ENCODE results near the gene RAB3D. TPM values are rescaled to one million over a fixed set of nuclear protein-coding genes. Genes with fewer than 3 reads are reported as not detected.

The RAB3D gene
- total and polyA plus RNA-seq, 10 of the 15 experiments (the other 5 are each of a cell fraction or from before 2014, with no cell fraction given) = 1.1 to 15.7 (median 6.2) TPM

- TF ChIP-seq IKZF2 (IDR thresholded peaks at IDR 0.05) = peak; percentile 35 to 40; a peak in 3 of 4 replicates
- peak; percentile 52; the same call in 1 of the 2 replicates for TF ChIP-seq TCF3 (IDR thresholded peaks at IDR 0.05; ENCODE audit: borderline replicate concordance, insufficient read depth, low read depth, low read length)
- TF ChIP-seq YBX1 (IDR thresholded peaks at IDR 0.05) = no peak
- TF ChIP-seq NBN (IDR thresholded peaks at IDR 0.05) = peak; percentile 37; the same call in 1 of the 2 replicates
- TF ChIP-seq TBL1XR1 (IDR thresholded peaks at IDR 0.05; ENCODE audit: low read depth, low read length) = 0 out of 2 replicates have a peak, but pooled peaks have one; percentile 43
Observed at GRCh38 chr19:11324079-11324661, 15.3 kb downstream of the RAB3D start (continued).

DNA sequence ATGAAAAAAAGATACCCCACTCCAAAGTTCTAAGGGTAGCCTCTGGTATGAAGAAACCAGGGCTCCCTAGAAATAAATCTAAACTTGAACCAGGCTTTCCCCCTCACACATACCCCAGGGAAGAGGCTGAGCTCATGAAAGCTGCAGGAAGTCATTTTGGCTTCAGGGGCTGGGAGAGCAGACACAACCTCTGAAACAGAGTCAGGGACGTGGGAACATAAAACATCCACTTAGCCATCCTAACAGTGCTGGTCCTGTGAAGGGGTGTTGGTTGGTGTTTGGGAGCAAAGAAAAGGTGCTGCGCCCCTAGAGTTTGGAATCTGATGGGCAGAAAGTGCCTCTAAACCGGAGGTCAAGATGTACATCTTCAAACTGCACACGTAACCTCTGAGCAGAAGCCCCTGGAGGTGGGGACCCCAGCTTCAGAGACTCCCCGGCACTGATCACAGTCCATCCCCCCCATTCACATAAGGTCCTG is 15.8 kb downstream of the RAB3D start:
- peak overlapping the region; percentile 81 for H3K4me2 ChIP-seq (ENCODE audit: control insufficient read depth, insufficient read depth)
- FAIRE-seq (no peak), ATAC-seq (peak; percentile 17), DNase-seq (ENCODE audit: low read depth, low spot score) (no peak)
- in situ Hi-C loops (cut with MboI) = no loop called here
- no peaks in the 10 kb centered on the region for H4K20me1 ChIP-seq (ENCODE audit: control insufficient read depth, insufficient read depth)
- CTCF ChIA-PET = interaction anchor here (1.0 to 2.5 kb wide), 11 partner anchors 9 to 117 kb away, joined by 3 to 10 read pairs (median 4); partner anchors contain the start of genes CCDC159, RAB3D, SWSAP1 and TMEM205
- BruUV-seq (replicated peaks) = TSS peak; percentile 65
- no peaks in the 10 kb centered on the region for H3K27me3 ChIP-seq (replicated peaks in 1 of 2; ENCODE audit: control insufficient read depth in 2 of 2, insufficient read depth in 2 of 2, low read length in 1 of 2)
- H3K36me3 ChIP-seq (ENCODE audit: control insufficient read depth in 2 of 2, insufficient read depth in 2 of 2, low read length in 1 of 2) = peaks cover 0 to 5% of the 10 kb centered on the region in 2 experiments; a peak in 2 of 4 replicates
- no peaks in the 10 kb centered on the region for H3K79me2 ChIP-seq (ENCODE audit: control insufficient read depth, insufficient read depth, low read length)
- WGBS (ENCODE audit: insufficient coverage, insufficient replicate concordance, low lambda C conversion rate, missing lambda C conversion rate) = 33% methylated on average over 5 of the region's 5 CpGs
- peak overlapping the region; percentile 88 for H3K27ac ChIP-seq (ENCODE audit: control insufficient read depth, insufficient read depth)
- no peak overlapping the region; the same call in 1 of the 2 replicates for H3K9ac ChIP-seq (ENCODE audit: control insufficient read depth, insufficient read depth, low read length)
- RAD21 ChIA-PET (ENCODE audit: unreplicated experiment) = interaction anchor here (0.6 to 2.2 kb wide), 5 partner anchors 16 to 159 kb away, joined by 3 to 11 read pairs (median 3); partner anchors contain the start of genes CCDC159, RAB3D and TMEM205
- POLR2A ChIA-PET = interaction anchor here (0.6 to 4.2 kb wide), 8 partner anchors 11 to 257 kb away, joined by 3 to 23 read pairs (median 6); partner anchors contain the start of genes CCDC159, RAB3D and TMEM205
- peak overlapping the region; percentile 27; the same call in 1 of the 2 replicates for H3K4me3 ChIP-seq
- H3K9me3 ChIP-seq (replicated peaks; ENCODE audit: control insufficient read depth, insufficient read depth, low read length) = peaks cover 3% of the 10 kb centered on the region; the same call in 1 of the 3 replicates
- intact Hi-C loops (cut with micrococcal nuclease; ENCODE audit: unreplicated experiment) = no loop called here
- no peak overlapping the region for H2AFZ ChIP-seq (ENCODE audit: control insufficient read depth, low read depth, low read length)
- H3K4me1 ChIP-seq (ENCODE audit: control insufficient read depth, insufficient read depth, low read length) = peaks cover 45% of the 10 kb centered on the region
- SMC1A ChIA-PET (ENCODE audit: uncharacterized antibody, unreplicated experiment) = interaction anchor here (1.0 to 2.2 kb wide), 7 partner anchors 8 to 160 kb away, joined by 3 to 16 read pairs (median 5); partner anchors contain the start of gene SWSAP1
- TF ChIP-seq POU2F2 (IDR thresholded peaks at IDR 0.05; ENCODE audit: borderline replicate concordance, low read depth, low read length) = no peak
- no peak for TF ChIP-seq NR2F1 (conservative IDR thresholded peaks at IDR 0.05)
- TF ChIP-seq TARDBP (IDR thresholded peaks at IDR 0.05; ENCODE audit: borderline replicate concordance) = no peak
- TF ChIP-seq ZNF687 (IDR thresholded peaks at IDR 0.05) = no peak
- no peak for TF ChIP-seq HSF1 (IDR thresholded peaks at IDR 0.05; ENCODE audit: low read depth, low read length)
- TF ChIP-seq, protein P1, sequence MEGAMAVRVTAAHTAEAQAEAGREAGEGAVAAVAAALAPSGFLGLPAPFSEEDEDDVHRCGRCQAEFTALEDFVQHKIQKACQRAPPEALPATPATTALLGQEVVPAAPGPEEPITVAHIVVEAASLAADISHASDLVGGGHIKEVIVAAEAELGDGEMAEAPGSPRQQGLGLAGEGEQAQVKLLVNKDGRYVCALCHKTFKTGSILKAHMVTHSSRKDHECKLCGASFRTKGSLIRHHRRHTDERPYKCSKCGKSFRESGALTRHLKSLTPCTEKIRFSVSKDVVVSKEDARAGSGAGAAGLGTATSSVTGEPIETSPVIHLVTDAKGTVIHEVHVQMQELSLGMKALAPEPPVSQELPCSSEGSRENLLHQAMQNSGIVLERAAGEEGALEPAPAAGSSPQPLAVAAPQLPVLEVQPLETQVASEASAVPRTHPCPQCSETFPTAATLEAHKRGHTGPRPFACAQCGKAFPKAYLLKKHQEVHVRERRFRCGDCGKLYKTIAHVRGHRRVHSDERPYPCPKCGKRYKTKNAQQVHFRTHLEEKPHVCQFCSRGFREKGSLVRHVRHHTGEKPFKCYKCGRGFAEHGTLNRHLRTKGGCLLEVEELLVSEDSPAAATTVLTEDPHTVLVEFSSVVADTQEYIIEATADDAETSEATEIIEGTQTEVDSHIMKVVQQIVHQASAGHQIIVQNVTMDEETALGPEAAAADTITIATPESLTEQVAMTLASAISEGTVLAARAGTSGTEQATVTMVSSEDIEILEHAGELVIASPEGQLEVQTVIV (IDR thresholded peaks at IDR 0.05; ENCODE audit: borderline replicate concordance, partially characterized antibody) = no peak
- TF ChIP-seq PML (IDR thresholded peaks at IDR 0.05; ENCODE audit: low read length) = no peak; the same call in 1 of the 2 replicates
- no peak for TF ChIP-seq RAD51 (IDR thresholded peaks at IDR 0.05)
- no peak for TF ChIP-seq MTA2 (IDR thresholded peaks at IDR 0.05; ENCODE audit: low read depth)

All from GM12878 (cell line).